BJ (cell line): ENCODE results near the gene KLHL9. TPM values are rescaled to one million over a fixed set of nuclear protein-coding genes. Genes with fewer than 3 reads are reported as not detected.

Source experiments
- CTCF ChIA-PET: fragments of 350-600 bp; formaldehyde crosslinking; extraction: SDS; loops from one replicate; lab custom pipeline; 2021; ENCODE audit warnings: antibody characterized with exemption, inconsistent platforms; lab: Yijun Ruan, JAX
- POLR2A ChIA-PET: fragments of 300-600 bp; sonication (Branson Sonifier 250); formaldehyde crosslinking; extraction: SDS; loops from one replicate; lab custom pipeline; 2021; ENCODE audit warnings: antibody characterized with exemption; lab: Charles Lee
- DNase-seq: peaks from one replicate; pipeline ENCODE4 v3.0.0-alpha.2; 2011; ENCODE audit warnings: low read depth
- H3K27me3 ChIP-seq: 2 replicates; pipeline ENCODE4 v1.6.0; 2011; ENCODE audit warnings: low read length; ENCODE audit not compliant: control insufficient read depth, insufficient read depth
- H3K36me3 ChIP-seq: 2 replicates; pipeline ENCODE4 v1.5.1; 2011; ENCODE audit warnings: low read length; ENCODE audit not compliant: control insufficient read depth, insufficient read depth
- H3K4me3 ChIP-seq: 2 replicates; pipeline ENCODE4 v1.5.1; 2011; ENCODE audit warnings: low read depth, mild to moderate bottlenecking, control low read depth, low read length
- CTCF ChIP-seq: IDR thresholded peaks from 2 replicates; pipeline ENCODE4 v1.5.1; 2011; ENCODE audit warnings: low read depth, mild to moderate bottlenecking, control low read depth, inconsistent platforms, low read length, moderate library complexity; ENCODE audit not compliant: insufficient read depth
- polyA plus RNA-seq: library from polyadenylated mRNA; depleted of rRNA; stranded (reverse); fragments of >200 nt; gene quantifications from 2 replicates; pipeline ENCODE4 v1.2.3, GENCODE V29; 2011

The KLHL9 gene
- polyA plus RNA-seq, 1 experiment = 14.4 TPM

DNA sequence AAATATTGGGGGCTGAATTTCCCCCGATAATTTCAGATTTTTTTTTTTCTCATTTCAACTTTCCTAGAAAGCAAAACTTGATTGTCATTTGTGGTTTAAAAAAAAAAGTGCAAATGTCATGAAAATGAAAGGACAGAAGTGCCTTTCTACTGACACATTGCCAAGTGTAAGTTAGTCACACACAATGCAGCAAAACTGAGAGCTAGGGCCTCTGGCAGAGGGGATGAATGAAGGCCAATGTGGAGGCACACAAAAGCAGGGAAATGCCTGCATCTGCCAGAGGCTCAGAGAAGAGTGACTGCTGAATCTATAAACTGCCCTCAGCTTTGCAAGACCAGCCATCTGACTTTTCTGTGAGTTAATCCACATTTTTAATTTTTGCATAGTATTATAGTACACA is 23.3 kb downstream of the KLHL9 start:
- Histone ChIP-seq H3K27me3 (no peaks in the 10 kb centered on the region; the same call in 1 of the 2 replicates), H3K4me3 (no peak overlapping the region), H3K36me3 (no peaks in the 10 kb centered on the region)
- ChIA-PET CTCF (no interaction called here), POLR2A (no interaction called here)
- DNase-seq = no peak
- no peak for TF ChIP-seq CTCF

- Histone ChIP-seq H3K36me3 (no peaks in the 10 kb centered on the region), H3K4me3 (no peak within 1 kb of the TSS), H3K27me3 (peaks cover 1% of the 10 kb centered on the region; the same call in 1 of the 2 replicates)
- no peak for TF ChIP-seq CTCF
- CTCF ChIA-PET = no interaction called here
- no peak for DNase-seq
- POLR2A ChIA-PET = no interaction called here
These were observed 30.0 kb downstream of the KLHL9 start, which contains the start of gene IFNA5 for GRCh38 chr9:21305213-21305612. Gene IFNA5 (minus strand): TSS chr9:21305313. CDS start chr9:21305256, 57 bp downstream.

GRCh38 chr9:21295992-21296391 is 39.2 kb downstream of the KLHL9 start:
- no peak for TF ChIP-seq CTCF
- Histone ChIP-seq H3K36me3 (no peaks in the 10 kb centered on the region), H3K27me3 (no peaks in the 10 kb centered on the region; the same call in 1 of the 2 replicates), H3K4me3 (no peak overlapping the region)
- CTCF ChIA-PET = no interaction called here
- DNase-seq = no peak
- POLR2A ChIA-PET = no interaction called here

DNA sequence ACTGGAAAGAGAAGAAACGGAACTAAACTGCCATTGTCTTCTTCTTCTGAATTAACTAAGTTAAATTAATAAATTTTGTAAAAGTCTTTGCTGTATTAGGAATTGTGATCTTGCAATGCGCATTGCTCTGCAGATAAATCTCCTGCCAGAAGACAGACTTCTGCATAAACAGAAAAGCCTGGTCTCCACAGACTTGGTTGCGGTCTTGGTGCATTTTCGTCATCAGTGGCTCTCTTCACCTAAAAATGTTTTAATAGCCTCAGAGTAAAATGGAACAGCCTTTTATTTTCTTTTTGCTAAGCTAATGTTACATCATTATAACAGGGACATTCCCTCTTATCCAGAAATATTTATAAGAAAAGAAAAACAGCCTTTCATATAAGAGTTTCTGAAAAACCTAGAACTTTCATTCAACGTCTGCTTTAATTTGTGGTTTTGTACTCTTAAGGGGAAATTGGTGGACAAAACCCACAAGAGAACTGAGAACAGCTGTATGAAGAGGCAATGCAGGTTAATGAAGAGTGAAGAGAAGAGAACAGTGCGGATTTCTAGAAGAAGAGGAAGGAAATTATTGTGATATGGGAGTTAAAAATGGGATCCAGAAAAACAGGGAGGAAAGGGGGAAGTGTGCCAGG is 40.2 kb downstream of the KLHL9 start:
- CTCF ChIA-PET = no interaction called here
- TF ChIP-seq CTCF = no peak
- POLR2A ChIA-PET = no interaction called here
- H3K4me3 ChIP-seq = no peak overlapping the region
- no peak for DNase-seq
- no peaks in the 10 kb centered on the region for H3K36me3 ChIP-seq
- no peaks in the 10 kb centered on the region; the same call in 1 of the 2 replicates for H3K27me3 ChIP-seq

GRCh38 chr9:21294364-21294774 is 40.8 kb downstream of the KLHL9 start:
- TF ChIP-seq CTCF = no peak
- ChIA-PET CTCF (no interaction called here), POLR2A (no interaction called here)
- Histone ChIP-seq H3K27me3 (peaks cover 3% of the 10 kb centered on the region; the same call in 1 of the 2 replicates), H3K4me3 (no peak overlapping the region), H3K36me3 (no peaks in the 10 kb centered on the region)
- DNase-seq = no peak
